Panc1 (cell line): Measurements from ENCODE around the gene GRIK4. TPM values are rescaled to one million over a fixed set of nuclear protein-coding genes. Genes with fewer than 3 reads are reported as not detected.

ENCODE experiments used
- ATAC-seq: fragments of 200-7000 bp; cut with Tn5 transposase; 2 replicates; pipeline ENCODE4 v1.9.1; 2020; ENCODE audit warnings: mild to moderate bottlenecking, moderate library complexity
- BruUV-seq: library from RNA; stranded (reverse); fragments of 400-500 nt; replicated peaks from 2 replicates; lab custom pipeline; 2021; lab: Mats Ljungman, UMichigan
- CTCF ChIA-PET: fragments of 300-600 bp; sonication (Branson Sonifier 250); formaldehyde crosslinking; loops from one replicate; lab custom pipeline; 2022; ENCODE audit warnings: antibody characterized with exemption; lab: Charles Lee
- POLR2A ChIA-PET: fragments of 300-600 bp; sonication (Branson Sonifier 250); formaldehyde crosslinking; loops from one replicate; lab custom pipeline; 2022; ENCODE audit warnings: antibody characterized with exemption; lab: Charles Lee
- DNase-seq: peaks from one replicate; pipeline ENCODE4 v3.0.0-alpha.2; 2010; ENCODE audit warnings: low read depth, low spot score
- H3K27ac ChIP-seq: 2 replicates; pipeline ENCODE4 v1.5.1; 2011; ENCODE audit warnings: mild to moderate bottlenecking, low read length, inconsistent platforms
- H3K27me3 ChIP-seq: fragments of 200-500 bp; sonication (Bioruptor generic); 2 replicates; pipeline ENCODE4 v1.6.0; 2014; ENCODE audit warnings: low read length, inconsistent platforms; ENCODE audit not compliant: control insufficient read depth, insufficient read depth
- H3K36me3 ChIP-seq: fragments of 200-500 bp; sonication (Bioruptor generic); 2 replicates; pipeline ENCODE4 v1.5.1; 2014; ENCODE audit warnings: inconsistent platforms, mild to moderate bottlenecking, low read length, moderate library complexity; ENCODE audit not compliant: control insufficient read depth, insufficient read depth
- H3K4me1 ChIP-seq: 2 replicates; pipeline ENCODE4 v1.5.1; 2011; ENCODE audit warnings: inconsistent platforms, mild to moderate bottlenecking, low read length, moderate library complexity; ENCODE audit not compliant: control insufficient read depth, insufficient read depth
- H3K4me3 ChIP-seq, 2 experiments: 2 replicates each; pipeline ENCODE4 v1.5.1; 2011 to 2012; ENCODE audit warnings: low read depth in 2 of 2, low read length in 2 of 2, mild to moderate bottlenecking in 2 of 2, inconsistent platforms in 1 of 2, moderate library complexity in 1 of 2
- H3K9me3 ChIP-seq: fragments of 200-500 bp; sonication (Bioruptor generic); 2 replicates; pipeline ENCODE4 v1.5.1; 2014; ENCODE audit warnings: low read depth, mild to moderate bottlenecking, inconsistent platforms, low read length, moderate library complexity; ENCODE audit not compliant: control insufficient read depth, insufficient read depth
- CTCF ChIP-seq: fragments of 450-650 bp; IDR thresholded peaks from 2 replicates; pipeline ENCODE4 v1.5.1; 2017; ENCODE audit warnings: mild to moderate bottlenecking
- POLR2AphosphoS5 ChIP-seq: IDR thresholded peaks from 2 replicates; pipeline ENCODE4 v1.6.1; 2012; ENCODE audit warnings: mild to moderate bottlenecking, low read depth, low read length, moderate library complexity
- REST ChIP-seq, 2 experiments: IDR thresholded peaks; 2 replicates each; pipeline ENCODE4 v1.6.1; 2011 to 2012; ENCODE audit warnings: low read depth in 2 of 2, control low read depth in 1 of 2, low read length in 1 of 2, mild to moderate bottlenecking in 1 of 2, moderate library complexity in 1 of 2; ENCODE audit not compliant: insufficient read depth in 1 of 2
- SIN3A ChIP-seq: IDR thresholded peaks from 2 replicates; pipeline ENCODE4 v1.6.1; 2012; ENCODE audit warnings: low read depth, mild to moderate bottlenecking, low read length, moderate library complexity, borderline replicate concordance; ENCODE audit not compliant: insufficient read depth
- TCF7L2 ChIP-seq: IDR thresholded peaks from 2 replicates; pipeline ENCODE4 v1.6.1; 2011; ENCODE audit warnings: mild to moderate bottlenecking, low read depth, low read length, inconsistent platforms
- in situ Hi-C: cut with HindIII; loops from 2 replicates; pipeline ENCODE4 v1.10.0; 2016; ENCODE audit warnings: low sequenced_read_pairs, low pct_unique_long_range_greater_than_20kb
- intact Hi-C: fragments of 100-400 bp; cut with micrococcal nuclease; formaldehyde crosslinking; loops from one replicate; pipeline ENCODE4 v1.10.0; 2022; ENCODE audit not compliant: unreplicated experiment
- total RNA-seq: library from RNA; stranded (reverse); gene quantifications from one replicate; pipeline ENCODE4 v1.2.1, GENCODE V29; 2021; ENCODE audit not compliant: unreplicated experiment

Gene GRIK4
- total RNA-seq, 1 experiment from 2014 or later: 0.62 TPM

- peaks cover 59% of the 10 kb centered on the region for H3K27me3 ChIP-seq
- H3K9me3 ChIP-seq: no peaks in the 10 kb centered on the region
- in situ Hi-C loops: no loop called here
- DNase-seq (no peak), ATAC-seq (no peak)
- H3K36me3 ChIP-seq: no peaks in the 10 kb centered on the region
- TF ChIP-seq SIN3A (no peak), POLR2AphosphoS5 (no peak), REST (IDR thresholded peaks at IDR 0.05; ENCODE audit: insufficient read depth in 1 of 2, low read depth in 2 of 2, low read length in 1 of 2) (no peak), TCF7L2 (no peak), CTCF (no peak)
- intact Hi-C loops: no loop called here
- ChIA-PET POLR2A (no interaction called here), CTCF (no interaction called here)
- no peak overlapping the region for H3K4me3 ChIP-seq
- BruUV-seq: no TSS peak
- no peaks in the 10 kb centered on the region for H3K4me1 ChIP-seq
- no peak overlapping the region for H3K27ac ChIP-seq
Observed at GRCh38 chr11:120974965-120975364, 463.4 kb downstream of the GRIK4 start.

- ChIA-PET POLR2A (interaction anchor here (0.6 kb wide), 1 partner anchor 23 kb away, joined by 8 read pairs; no protein-coding TSS in a partner anchor), CTCF (no interaction called here)
- in situ Hi-C loops (no loop called here), intact Hi-C loops (no loop called here)
- no peak for ATAC-seq
- Histone ChIP-seq H3K4me1 (no peaks in the 10 kb centered on the region), H3K36me3 (no peaks in the 10 kb centered on the region), H3K4me3 (no peak overlapping the region), H3K27ac (no peak overlapping the region), H3K9me3 (no peaks in the 10 kb centered on the region), H3K27me3 (peaks cover 53% of the 10 kb centered on the region)
- TF ChIP-seq SIN3A: no peak
- TF ChIP-seq REST (IDR thresholded peaks at IDR 0.05; ENCODE audit: insufficient read depth in 1 of 2, low read depth in 2 of 2, low read length in 1 of 2): no peak
- no peak for TF ChIP-seq POLR2AphosphoS5
- TF ChIP-seq CTCF: no peak
- TF ChIP-seq TCF7L2: no peak
- no TSS peak for BruUV-seq
- DNase-seq: no peak
Observed at GRCh38 chr11:120977266-120978137, 466.0 kb downstream of the GRIK4 start.
